Activated T-helper 1 cell treated with anti-CD3 and anti-CD28 coated beads, Interleukin-2, amount 50 U/mL, for 16 hours (primary cell): ENCODE measurements around the gene GCM1.

Source experiments
- DNase-seq, 2 donors: peaks; one replicate each; pipeline ENCODE4 v3.0.0-alpha.2; 2020; ENCODE audit warnings: low read depth in 1 of 2, low spot score in 1 of 2

The GCM1 gene

GRCh38 chr6:53109612-53110011 is 39.0 kb downstream of the GCM1 start:
- DNase-seq: no peak

GRCh38 chr6:53107091-53107490 is 41.5 kb downstream of the GCM1 start:
- no peak for DNase-seq

- no peak for DNase-seq
Observed at GRCh38 chr6:53104916-53105315, 43.7 kb downstream of the GCM1 start.

DNA sequence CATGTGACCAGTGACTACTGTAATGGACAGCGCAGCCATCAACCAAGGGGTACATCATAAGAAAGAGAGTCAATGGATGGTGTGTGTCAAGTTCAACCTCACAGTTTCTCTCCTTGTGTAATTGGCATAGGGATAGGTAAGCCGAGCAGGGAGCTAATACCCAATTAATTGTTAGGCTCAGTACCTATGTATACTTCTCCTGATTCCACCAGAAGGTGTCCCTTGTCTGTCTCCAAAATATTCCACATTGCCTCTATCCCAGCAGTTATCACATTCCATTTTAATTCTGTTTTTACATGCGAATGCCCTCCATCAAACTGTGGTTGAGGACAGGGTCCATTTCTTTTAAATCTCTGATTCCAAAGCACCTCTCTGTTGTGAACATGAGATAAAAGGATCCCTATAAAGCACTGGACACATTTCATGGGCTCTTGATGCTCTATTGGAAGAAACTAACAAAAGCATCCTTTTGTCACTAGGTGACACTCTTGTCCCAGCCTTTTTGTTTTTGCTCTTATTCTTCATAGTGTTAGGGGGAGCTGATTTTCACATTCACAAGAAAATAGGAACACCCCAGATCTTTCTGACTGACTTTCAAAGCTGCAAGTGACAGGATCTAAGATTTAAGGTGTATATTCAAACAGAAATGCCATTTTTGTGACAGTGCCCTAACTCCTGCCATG is 44.5 kb downstream of the GCM1 start:
- no peak for DNase-seq

DNA sequence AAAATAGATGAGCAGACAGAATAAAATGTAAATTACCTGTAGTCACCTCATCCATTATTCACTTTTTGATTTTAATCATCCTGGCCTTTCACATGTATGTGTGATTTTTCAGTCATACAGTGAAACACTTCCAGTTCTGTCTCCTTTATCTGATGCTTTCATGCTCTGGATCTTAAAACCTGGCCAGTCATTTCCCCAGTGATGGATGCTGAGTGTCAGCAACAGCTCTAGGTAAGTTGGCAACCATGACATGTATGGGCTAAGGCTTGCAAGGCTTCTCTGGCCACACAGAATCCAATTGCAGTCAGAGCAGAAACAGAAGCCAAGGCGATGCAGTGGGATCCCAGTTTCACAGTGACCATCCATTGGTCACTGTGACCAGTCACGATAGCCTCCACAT is 47.6 kb downstream of the GCM1 start:
- no peak for DNase-seq

GRCh38 chr6:53100561-53100960 is 48.1 kb downstream of the GCM1 start:
- no peak for DNase-seq

DNA sequence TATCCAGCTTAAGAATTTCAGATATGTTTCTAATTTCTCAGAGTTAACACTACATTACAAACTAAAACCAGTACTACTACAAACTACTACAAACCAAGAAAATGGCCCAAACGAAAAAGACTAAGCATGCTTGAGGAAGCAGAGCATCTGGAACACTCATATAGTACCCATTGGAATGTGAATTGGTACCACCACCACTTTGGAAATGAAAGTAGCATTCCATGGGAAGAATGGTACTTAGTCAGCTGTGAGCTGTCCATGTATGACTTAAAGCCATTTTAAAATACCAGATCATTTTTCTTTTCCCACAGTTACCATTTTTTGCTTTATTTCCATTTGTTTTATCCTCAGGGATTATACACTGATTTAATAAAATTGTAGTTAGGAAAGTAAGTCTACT is 52.9 kb downstream of the GCM1 start:
- no peak for DNase-seq

DNA sequence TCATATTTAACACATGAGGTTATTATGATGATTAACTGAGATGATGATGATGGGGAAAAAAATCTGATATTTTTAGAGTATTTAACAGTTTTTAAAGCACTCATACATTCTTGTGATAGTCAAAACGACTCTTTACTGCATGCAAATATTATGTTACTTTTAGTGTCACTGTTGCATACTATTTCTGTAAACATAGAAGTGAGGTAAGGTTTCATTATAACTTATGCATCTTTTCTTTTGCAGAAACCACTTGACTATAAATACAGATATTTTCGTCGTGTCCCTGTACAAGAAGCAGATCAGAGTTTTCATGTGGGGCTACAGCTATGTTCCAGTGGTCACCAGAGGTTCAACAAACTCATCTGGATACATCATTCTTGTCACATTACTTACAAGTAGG is 53.4 kb downstream of the GCM1 start:
- DNase-seq: no peak

DNA sequence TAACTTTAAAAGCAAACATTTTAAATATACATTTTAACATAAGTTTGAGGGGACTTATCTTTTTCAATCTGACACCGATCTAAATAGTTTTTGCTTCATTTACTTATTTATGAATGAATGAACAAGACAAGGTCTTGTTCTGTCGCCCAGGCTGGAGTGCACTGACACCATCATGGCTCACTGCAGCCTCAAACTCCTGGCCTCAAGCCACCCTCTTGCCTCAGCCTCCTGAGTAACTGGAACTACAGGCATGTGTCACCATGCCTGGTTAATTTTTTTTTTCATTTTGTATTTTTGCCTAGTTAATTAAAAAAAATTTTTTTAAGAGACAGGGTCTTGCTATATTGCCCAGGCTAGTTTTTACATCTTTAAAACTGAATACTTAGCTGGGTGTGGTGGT is 58.1 kb downstream of the GCM1 start:
- no peak for DNase-seq

- DNase-seq: no peak
Observed at GRCh38 chr6:53089948-53090347, 58.7 kb downstream of the GCM1 start.

DNA sequence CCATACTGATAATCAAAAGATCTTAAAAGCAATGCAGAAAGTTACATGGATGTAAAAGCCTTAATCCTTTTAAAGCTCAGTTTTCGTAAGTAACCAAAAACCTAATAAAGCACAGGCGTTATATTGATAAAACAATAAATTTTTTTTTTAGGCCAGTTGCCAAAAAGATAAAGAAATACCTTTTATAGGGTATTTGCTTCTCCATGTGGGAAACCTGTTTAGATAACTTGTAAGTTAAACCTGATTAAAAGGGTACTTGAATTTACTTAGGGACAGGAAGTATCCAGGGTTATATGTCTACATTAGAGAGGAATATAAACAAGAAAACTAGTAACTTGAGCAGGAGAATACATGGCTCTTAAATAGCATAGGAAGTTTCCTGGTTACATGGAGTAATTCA is 62.3 kb downstream of the GCM1 start:
- DNase-seq: no peak

GRCh38 chr6:53080813-53081212 is 67.8 kb downstream of the GCM1 start:
- DNase-seq: no peak
